Stomach (tissue), 4 donors: ENCODE results near the gene PRDM12.

Source experiments
- CTCF ChIP-seq, 7 experiments: fragments of 450-650 bp in 4 of 7; fragments of 200-600 bp in 3 of 7; sonication (generic) in 3 of 7; IDR thresholded peaks; one replicate each; pipeline ENCODE4 v1.5.1; 2016 to 2019; ENCODE audit warnings: antibody characterized with exemption in 7 of 7, control low read depth in 2 of 7, mild to moderate bottlenecking in 1 of 7
- EP300 ChIP-seq: sonication (generic); formaldehyde crosslinking; IDR thresholded peaks from one replicate; pipeline ENCODE4 v1.6.1; 2017; ENCODE audit warnings: antibody characterized with exemption

GRCh38 chr9:130633336-130634190 lies 30.8 kb upstream of the PRDM12 start:
- TF ChIP-seq CTCF (IDR thresholded peaks at IDR 0.05), result no peak
- TF ChIP-seq EP300, result no peak
